Measurements from ENCODE around the gene ATP6V1E1. TPM values are rescaled to one million over a fixed set of nuclear protein-coding genes. Genes with fewer than 3 reads are reported as not detected.

ATP6V1E1 gene
- total and polyA plus RNA-seq, 10 of the 15 experiments (the other 5 are each of a cell fraction or from before 2014, with no cell fraction given) = 66.7 to 128 (median 87.9) TPM

- intact Hi-C loops (cut with micrococcal nuclease; ENCODE audit: unreplicated experiment) = no loop called here
- Histone ChIP-seq H3K79me2 (ENCODE audit: control insufficient read depth, insufficient read depth, low read length) (no peaks in the 10 kb centered on the region), H3K4me3 (no peak overlapping the region), H3K4me2 (ENCODE audit: control insufficient read depth, insufficient read depth) (no peak overlapping the region), H3K36me3 (ENCODE audit: control insufficient read depth in 2 of 2, insufficient read depth in 2 of 2, low read length in 1 of 2) (no peaks in the 10 kb centered on the region), H3K9me3 (replicated peaks; ENCODE audit: control insufficient read depth, insufficient read depth, low read length) (no peaks in the 10 kb centered on the region), H3K27me3 (replicated peaks in 1 of 2; ENCODE audit: control insufficient read depth in 2 of 2, insufficient read depth in 2 of 2, low read length in 1 of 2) (no peaks in the 10 kb centered on the region; a peak in 2 of 4 replicates), H3K4me1 (ENCODE audit: control insufficient read depth, insufficient read depth, low read length) (no peaks in the 10 kb centered on the region), H3K27ac (ENCODE audit: control insufficient read depth, insufficient read depth) (no peak overlapping the region), H3K9ac (ENCODE audit: control insufficient read depth, insufficient read depth, low read length) (no peak overlapping the region), H4K20me1 (ENCODE audit: control insufficient read depth, insufficient read depth) (no peaks in the 10 kb centered on the region), H2AFZ (ENCODE audit: control insufficient read depth, low read depth, low read length) (no peak overlapping the region)
- no peak for DNase-seq (ENCODE audit: low read depth, low spot score)
- BruUV-seq (replicated peaks) = no TSS peak
- ATAC-seq = no peak
- SMC1A ChIA-PET (ENCODE audit: uncharacterized antibody, unreplicated experiment) = no interaction called here
- no peak for FAIRE-seq
- POLR2A ChIA-PET = no interaction called here
- in situ Hi-C loops (cut with MboI) = no loop called here
- TF ChIP-seq MYC (IDR thresholded peaks at IDR 0.05; ENCODE audit: insufficient read depth, insufficient read length, insufficient replicate concordance, low read length, severe bottlenecking) = no peak
- RAD21 ChIA-PET (ENCODE audit: unreplicated experiment) = no interaction called here
- CTCF ChIA-PET = no interaction called here
- 68% methylated on average over 10 of the region's 14 CpGs for WGBS (ENCODE audit: insufficient coverage, insufficient replicate concordance, low lambda C conversion rate, missing lambda C conversion rate)
Measured at GRCh38 chr22:17579535-17579981, 49.0 kb downstream of the ATP6V1E1 start.

- intact Hi-C loops (cut with micrococcal nuclease; ENCODE audit: unreplicated experiment) = no loop called here
- SMC1A ChIA-PET (ENCODE audit: uncharacterized antibody, unreplicated experiment) = no interaction called here
Measured at GRCh38 chr22:17578136-17578754, 50.3 kb downstream of the ATP6V1E1 start.

More at GRCh38 chr22:17578136-17578754, 50.3 kb downstream of the ATP6V1E1 start:
- 60% methylated on average over 11 of the region's 11 CpGs for WGBS (ENCODE audit: insufficient coverage, insufficient replicate concordance, low lambda C conversion rate, missing lambda C conversion rate)
- Histone ChIP-seq H3K4me2 (ENCODE audit: control insufficient read depth, insufficient read depth) (no peak overlapping the region), H3K9ac (ENCODE audit: control insufficient read depth, insufficient read depth, low read length) (no peak overlapping the region), H3K79me2 (ENCODE audit: control insufficient read depth, insufficient read depth, low read length) (no peaks in the 10 kb centered on the region), H3K9me3 (replicated peaks; ENCODE audit: control insufficient read depth, insufficient read depth, low read length) (no peaks in the 10 kb centered on the region), H3K36me3 (ENCODE audit: control insufficient read depth in 2 of 2, insufficient read depth in 2 of 2, low read length in 1 of 2) (no peaks in the 10 kb centered on the region), H2AFZ (ENCODE audit: control insufficient read depth, low read depth, low read length) (no peak overlapping the region), H3K4me1 (ENCODE audit: control insufficient read depth, insufficient read depth, low read length) (no peaks in the 10 kb centered on the region), H3K4me3 (no peak overlapping the region), H3K27ac (ENCODE audit: control insufficient read depth, insufficient read depth) (no peak overlapping the region), H3K27me3 (replicated peaks in 1 of 2; ENCODE audit: control insufficient read depth in 2 of 2, insufficient read depth in 2 of 2, low read length in 1 of 2) (no peaks in the 10 kb centered on the region; a peak in 2 of 4 replicates), H4K20me1 (ENCODE audit: control insufficient read depth, insufficient read depth) (no peaks in the 10 kb centered on the region)
- FAIRE-seq = no peak
- POLR2A ChIA-PET = no interaction called here
- ATAC-seq = no peak
- CTCF ChIA-PET = interaction anchor here (0.6 kb wide), 1 partner anchor 143 kb away, joined by 4 read pairs; no protein-coding TSS in a partner anchor
- RAD21 ChIA-PET (ENCODE audit: unreplicated experiment) = interaction anchor here (0.6 kb wide), 1 partner anchor 49 kb away, joined by 4 read pairs; no protein-coding TSS in a partner anchor
- in situ Hi-C loops (cut with MboI) = no loop called here
- no TSS peak for BruUV-seq (replicated peaks)
- no peak for DNase-seq (ENCODE audit: low read depth, low spot score)
- TF ChIP-seq NBN (IDR thresholded peaks at IDR 0.05) (no peak), BMI1 (IDR thresholded peaks at IDR 0.05; ENCODE audit: borderline replicate concordance) (no peak)

All from GM12878 (cell line).